Measurements from ENCODE around the gene RBX1. TPM values are rescaled to one million over a fixed set of nuclear protein-coding genes. Genes with fewer than 3 reads are reported as not detected.

RBX1 gene
- total and polyA plus RNA-seq, 2 of the 4 experiments (the other 2 are of a cell fraction), result 72.4 to 84.5 TPM

DNA sequence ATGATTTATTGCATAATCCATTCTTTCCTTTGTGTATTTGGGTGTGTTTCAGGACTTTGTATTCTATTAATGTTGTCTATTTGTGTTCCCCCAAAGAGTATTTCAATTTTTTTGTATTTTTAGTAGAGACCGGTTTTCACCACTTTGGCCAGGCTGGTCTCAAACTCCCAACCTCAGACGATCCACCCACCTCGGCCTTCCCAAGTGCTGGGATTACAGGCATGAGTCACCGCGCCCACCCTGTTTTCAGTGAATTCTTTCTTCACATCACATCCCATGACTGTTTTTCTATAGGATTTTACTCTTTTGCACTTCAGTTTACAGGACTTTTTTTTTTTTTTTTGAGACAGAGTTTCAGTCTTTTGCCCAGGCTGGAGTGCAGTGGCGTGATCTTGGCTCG is 46.3 kb downstream of the RBX1 start:
- H2BK5ac ChIP-seq (ENCODE audit: low read depth, low read length, poor library complexity, severe bottlenecking), result no peak overlapping the region
- H3K14ac ChIP-seq (replicated peaks; ENCODE audit: low read depth, low read length), result no peak overlapping the region
- POLR2A ChIA-PET (ENCODE audit: unreplicated experiment), result no interaction called here
- no peak overlapping the region for H3K9ac ChIP-seq (ENCODE audit: low read depth, low read length)
- no peak overlapping the region for H4K8ac ChIP-seq (ENCODE audit: low read depth in 2 of 2, low read length in 2 of 2)
- no peak overlapping the region for H2AK9ac ChIP-seq (replicated peaks; ENCODE audit: low read depth, low read length, poor library complexity)
- no peak overlapping the region for H2AFZ ChIP-seq (replicated peaks; ENCODE audit: low read length, poor library complexity)
- in situ Hi-C loops (cut with MboI; ENCODE audit: low sequenced_read_pairs), result no loop called here
- H3K56ac ChIP-seq (ENCODE audit: extremely low read depth, insufficient read depth, low read length), result no peak overlapping the region
- no peak overlapping the region for H3K4ac ChIP-seq (ENCODE audit: low read depth, low read length)
- H3K23ac ChIP-seq (ENCODE audit: low read depth, low read length), result no peak overlapping the region
- no peaks in the 10 kb centered on the region for H3K9me1 ChIP-seq (ENCODE audit: insufficient read depth, low read length)
- H2BK20ac ChIP-seq (ENCODE audit: low read depth, low read length), result no peak overlapping the region
- H3K36me3 ChIP-seq (ENCODE audit: control insufficient read depth, insufficient read depth, low read length), result no peaks in the 10 kb centered on the region
- H3K27ac ChIP-seq (ENCODE audit: insufficient read depth, low read length), result no peak overlapping the region
- intact Hi-C loops (cut with micrococcal nuclease), result no loop called here
- no peaks in the 10 kb centered on the region for H3K79me1 ChIP-seq (ENCODE audit: low read depth in 1 of 2, low read length in 2 of 2)
- no peak overlapping the region for H3K4me2 ChIP-seq (ENCODE audit: low read depth, low read length)
- no peak overlapping the region for H2BK15ac ChIP-seq (ENCODE audit: low read depth, low read length)
- no peak for ATAC-seq (ENCODE audit: low read depth)
- DNase-seq, result no peak
- no peak for TF ChIP-seq FOS (IDR thresholded peaks at IDR 0.05; ENCODE audit: low read depth, low read length)
- no peak for TF ChIP-seq BHLHE40 (IDR thresholded peaks at IDR 0.05; ENCODE audit: low read depth, low read length)
- TF ChIP-seq CEBPB (IDR thresholded peaks at IDR 0.05; ENCODE audit: low read depth, low read length), result no peak
- no peak for TF ChIP-seq MAFK (IDR thresholded peaks at IDR 0.05; ENCODE audit: low read depth, low read length)
- TF ChIP-seq, protein P1, sequence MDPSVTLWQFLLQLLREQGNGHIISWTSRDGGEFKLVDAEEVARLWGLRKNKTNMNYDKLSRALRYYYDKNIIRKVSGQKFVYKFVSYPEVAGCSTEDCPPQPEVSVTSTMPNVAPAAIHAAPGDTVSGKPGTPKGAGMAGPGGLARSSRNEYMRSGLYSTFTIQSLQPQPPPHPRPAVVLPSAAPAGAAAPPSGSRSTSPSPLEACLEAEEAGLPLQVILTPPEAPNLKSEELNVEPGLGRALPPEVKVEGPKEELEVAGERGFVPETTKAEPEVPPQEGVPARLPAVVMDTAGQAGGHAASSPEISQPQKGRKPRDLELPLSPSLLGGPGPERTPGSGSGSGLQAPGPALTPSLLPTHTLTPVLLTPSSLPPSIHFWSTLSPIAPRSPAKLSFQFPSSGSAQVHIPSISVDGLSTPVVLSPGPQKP (IDR thresholded peaks at IDR 0.05; ENCODE audit: borderline replicate concordance, low read depth, low read length), result no peak
- TF ChIP-seq RAD21 (IDR thresholded peaks at IDR 0.05; ENCODE audit: low read length), result no peak
- no peak for TF ChIP-seq RCOR1 (IDR thresholded peaks at IDR 0.05; ENCODE audit: insufficient replicate concordance, low read length)
- no peak for TF ChIP-seq MXI1 (IDR thresholded peaks at IDR 0.05; ENCODE audit: borderline replicate concordance, low read depth, low read length)
- no peak for TF ChIP-seq NFE2L2 (IDR thresholded peaks at IDR 0.05; ENCODE audit: low read depth, low read length)
- TF ChIP-seq MAZ (IDR thresholded peaks at IDR 0.05; ENCODE audit: borderline replicate concordance, low read depth, low read length), result no peak
- no peak for TF ChIP-seq SMC3 (IDR thresholded peaks at IDR 0.05; ENCODE audit: low read depth, low read length)
- TF ChIP-seq CHD1 (IDR thresholded peaks at IDR 0.05; ENCODE audit: low read depth, low read length), result no peak
- TF ChIP-seq, protein P2, sequence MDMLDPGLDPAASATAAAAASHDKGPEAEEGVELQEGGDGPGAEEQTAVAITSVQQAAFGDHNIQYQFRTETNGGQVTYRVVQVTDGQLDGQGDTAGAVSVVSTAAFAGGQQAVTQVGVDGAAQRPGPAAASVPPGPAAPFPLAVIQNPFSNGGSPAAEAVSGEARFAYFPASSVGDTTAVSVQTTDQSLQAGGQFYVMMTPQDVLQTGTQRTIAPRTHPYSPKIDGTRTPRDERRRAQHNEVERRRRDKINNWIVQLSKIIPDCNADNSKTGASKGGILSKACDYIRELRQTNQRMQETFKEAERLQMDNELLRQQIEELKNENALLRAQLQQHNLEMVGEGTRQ (IDR thresholded peaks at IDR 0.05; ENCODE audit: low read depth, low read length), result no peak
- TF ChIP-seq, protein P3, sequence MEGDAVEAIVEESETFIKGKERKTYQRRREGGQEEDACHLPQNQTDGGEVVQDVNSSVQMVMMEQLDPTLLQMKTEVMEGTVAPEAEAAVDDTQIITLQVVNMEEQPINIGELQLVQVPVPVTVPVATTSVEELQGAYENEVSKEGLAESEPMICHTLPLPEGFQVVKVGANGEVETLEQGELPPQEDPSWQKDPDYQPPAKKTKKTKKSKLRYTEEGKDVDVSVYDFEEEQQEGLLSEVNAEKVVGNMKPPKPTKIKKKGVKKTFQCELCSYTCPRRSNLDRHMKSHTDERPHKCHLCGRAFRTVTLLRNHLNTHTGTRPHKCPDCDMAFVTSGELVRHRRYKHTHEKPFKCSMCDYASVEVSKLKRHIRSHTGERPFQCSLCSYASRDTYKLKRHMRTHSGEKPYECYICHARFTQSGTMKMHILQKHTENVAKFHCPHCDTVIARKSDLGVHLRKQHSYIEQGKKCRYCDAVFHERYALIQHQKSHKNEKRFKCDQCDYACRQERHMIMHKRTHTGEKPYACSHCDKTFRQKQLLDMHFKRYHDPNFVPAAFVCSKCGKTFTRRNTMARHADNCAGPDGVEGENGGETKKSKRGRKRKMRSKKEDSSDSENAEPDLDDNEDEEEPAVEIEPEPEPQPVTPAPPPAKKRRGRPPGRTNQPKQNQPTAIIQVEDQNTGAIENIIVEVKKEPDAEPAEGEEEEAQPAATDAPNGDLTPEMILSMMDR (conservative IDR thresholded peaks at IDR 0.05; ENCODE audit: low read depth, low read length), result no peak
- H3K18ac ChIP-seq (ENCODE audit: low read depth, low read length), result no peak overlapping the region
- H3K4me1 ChIP-seq (ENCODE audit: control insufficient read depth, insufficient read depth, low read length), result peaks cover 4% of the 10 kb centered on the region; the same call in 1 of the 2 replicates
- no peak overlapping the region for H3K4me3 ChIP-seq (ENCODE audit: insufficient read depth, low read depth, low read length)
- no peaks in the 10 kb centered on the region for H4K20me1 ChIP-seq (ENCODE audit: insufficient read depth, low read length)
- H2AK5ac ChIP-seq (ENCODE audit: low read depth, low read length), result no peak overlapping the region
- no peak overlapping the region for H2BK120ac ChIP-seq (ENCODE audit: low read depth, low read length)
- no TSS peak for BruUV-seq (replicated peaks)
- no peaks in the 10 kb centered on the region for H3K9me3 ChIP-seq (ENCODE audit: control insufficient read depth, insufficient read depth, low read length)
- no CpG with 5 or more reads among the region's 7 CpGs for WGBS, 2 experiments (ENCODE audit: extremely low coverage in 2 of 2, insufficient read length in 1 of 2)
- no peak overlapping the region for H4K91ac ChIP-seq (ENCODE audit: insufficient read depth, low read depth, low read length)
- CTCF ChIA-PET, result no interaction called here
- H3K27me3 ChIP-seq (ENCODE audit: control insufficient read depth, insufficient read depth, low read length), result peaks cover 8% of the 10 kb centered on the region
- H4K5ac ChIP-seq (ENCODE audit: low read depth, low read length), result no peak overlapping the region
- dilution Hi-C loops (cut with HindIII; ENCODE audit: low sequenced_read_pairs, unreplicated experiment), result no loop called here

Data from IMR-90 (cell line).